ENCODE measurements around the gene STK11.
"Not testable (repeated sequence)": the region's sequence is repeated elsewhere in the genome, so short reads cannot be mapped to it uniquely, and the experiment has no call there.

STK11 gene

DNA sequence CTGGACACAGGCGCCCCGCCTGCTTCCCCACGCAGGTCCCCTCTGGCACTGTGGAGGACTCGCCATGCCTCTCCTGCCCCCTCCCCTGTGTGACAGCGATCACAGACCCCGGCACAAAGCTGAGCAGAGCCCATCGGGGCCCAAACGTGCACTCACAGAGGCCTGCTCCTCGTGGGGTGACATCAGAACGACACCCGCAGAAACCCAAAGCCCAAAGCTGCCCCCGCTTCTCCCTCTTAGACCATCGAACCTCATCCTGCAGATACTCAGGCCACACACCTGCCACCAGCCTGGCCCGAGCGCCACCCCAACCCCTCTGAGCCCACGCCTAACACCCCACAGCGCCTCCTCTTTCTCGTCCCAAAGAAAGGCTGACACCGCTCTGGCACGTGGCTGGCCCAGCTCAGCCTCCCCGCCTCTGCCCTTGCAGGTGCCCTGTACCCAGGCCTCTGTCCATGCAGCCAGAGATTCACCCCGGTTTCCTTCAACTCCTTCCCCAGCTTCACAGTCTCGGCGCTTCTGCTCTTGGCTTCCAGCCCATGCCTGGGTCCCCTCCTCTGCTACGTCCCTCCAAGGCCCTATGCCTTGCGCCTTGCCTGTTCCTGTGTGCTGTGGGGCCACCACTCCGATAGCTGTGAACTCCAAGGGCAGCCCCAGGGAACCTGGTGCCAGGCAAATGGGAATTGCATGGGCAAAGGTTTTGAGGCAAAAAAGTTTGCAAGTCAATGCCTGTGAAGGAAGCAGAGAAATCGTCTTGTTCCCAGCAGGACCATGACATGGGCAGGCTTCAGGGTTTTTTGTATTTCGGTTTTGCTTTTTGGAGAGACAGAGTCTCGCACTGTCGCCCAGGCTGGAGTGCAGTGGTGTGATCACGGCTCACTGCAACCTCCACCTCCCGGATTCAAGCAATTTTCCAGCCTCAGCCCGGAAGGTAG lies 33.1 kb downstream of the STK11 start:
- no peak for DNase-seq

DNA sequence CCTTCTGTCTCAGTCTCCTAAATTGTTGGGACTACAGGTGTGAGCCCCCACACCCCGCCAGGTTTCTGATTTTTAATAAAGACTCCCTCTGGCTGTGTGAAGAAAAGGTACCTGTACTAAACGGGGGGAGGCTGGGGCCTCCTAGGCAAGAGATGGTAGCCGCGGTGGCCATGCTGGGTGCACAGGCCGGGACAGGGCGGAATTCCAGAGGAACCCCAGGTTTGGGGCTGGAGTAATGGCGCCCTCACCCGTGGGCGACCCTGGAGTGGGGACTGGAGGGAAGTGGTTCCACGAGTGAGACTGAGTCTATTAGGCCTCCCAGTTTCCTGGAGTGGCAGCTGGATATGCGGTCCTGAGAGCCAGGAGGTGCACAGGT lies 33.8 kb downstream of the STK11 start:
- no peak for DNase-seq

DNA sequence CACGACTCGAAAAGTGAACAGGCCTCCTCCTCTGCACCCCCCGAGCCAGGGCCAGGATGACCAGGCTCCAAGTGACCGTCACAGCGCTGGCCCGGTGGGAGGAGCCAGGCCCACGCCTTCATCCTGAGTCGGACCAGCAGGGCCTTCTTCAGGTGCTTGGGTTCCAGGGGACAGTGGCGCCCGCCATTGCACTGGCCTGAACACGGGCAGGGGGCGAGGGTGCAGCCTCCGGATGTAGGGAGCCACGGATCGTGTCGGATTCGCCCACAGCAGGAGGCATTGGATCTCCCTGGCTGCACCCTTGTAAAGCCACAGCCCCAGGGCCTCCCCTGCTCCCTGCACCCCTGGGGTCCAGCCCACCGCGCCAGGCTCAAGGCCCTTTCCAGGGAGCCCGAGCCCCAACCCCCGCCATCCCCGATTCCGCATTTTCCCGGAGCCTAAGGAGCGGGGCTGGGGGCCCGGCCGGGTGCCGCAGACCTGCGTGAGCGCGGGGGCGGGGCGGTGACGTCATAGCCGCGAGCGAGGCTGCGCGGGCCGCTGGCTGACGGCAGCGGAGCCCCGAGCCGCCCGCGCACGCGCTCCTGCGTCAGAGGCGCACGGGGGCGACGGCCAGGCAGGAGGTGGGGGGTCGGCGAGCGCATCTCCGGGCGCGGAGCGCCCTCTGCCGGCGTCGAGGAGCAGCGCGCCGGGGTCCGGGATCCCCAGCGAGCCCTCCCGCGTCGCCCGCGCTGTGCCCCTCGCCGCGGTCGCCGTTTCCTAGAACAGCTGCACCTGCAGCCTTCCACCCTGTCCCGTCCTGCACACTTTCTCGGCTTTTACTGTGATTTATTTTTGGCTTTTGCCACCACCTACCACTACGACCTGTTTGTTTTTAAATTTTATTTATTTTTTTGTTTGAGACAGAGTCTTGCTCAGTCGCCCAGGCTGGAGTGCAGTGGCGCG lies 34.5 kb downstream of the STK11 start:
- peak; percentile 38 for DNase-seq

DNA sequence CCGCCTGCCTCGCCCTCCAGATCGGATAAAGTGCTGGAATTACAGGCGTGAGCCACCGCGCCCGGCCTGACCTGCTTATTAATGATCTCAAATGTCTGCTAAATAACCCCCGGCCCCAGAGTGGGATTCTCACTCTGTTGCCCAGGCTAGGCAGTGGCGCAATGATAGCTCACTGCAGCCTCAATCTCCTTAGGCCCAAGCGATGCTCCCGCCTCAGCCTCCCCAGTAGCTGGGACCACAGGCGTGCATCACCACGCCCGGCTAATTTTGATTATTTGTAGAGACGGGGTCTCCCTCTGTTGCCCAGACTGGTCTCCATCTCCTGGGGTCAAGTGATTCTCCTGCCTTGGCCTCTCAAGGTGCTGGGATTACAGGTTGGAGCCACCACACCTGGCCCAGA lies 35.3 kb downstream of the STK11 start:
- no peak for DNase-seq

DNA sequence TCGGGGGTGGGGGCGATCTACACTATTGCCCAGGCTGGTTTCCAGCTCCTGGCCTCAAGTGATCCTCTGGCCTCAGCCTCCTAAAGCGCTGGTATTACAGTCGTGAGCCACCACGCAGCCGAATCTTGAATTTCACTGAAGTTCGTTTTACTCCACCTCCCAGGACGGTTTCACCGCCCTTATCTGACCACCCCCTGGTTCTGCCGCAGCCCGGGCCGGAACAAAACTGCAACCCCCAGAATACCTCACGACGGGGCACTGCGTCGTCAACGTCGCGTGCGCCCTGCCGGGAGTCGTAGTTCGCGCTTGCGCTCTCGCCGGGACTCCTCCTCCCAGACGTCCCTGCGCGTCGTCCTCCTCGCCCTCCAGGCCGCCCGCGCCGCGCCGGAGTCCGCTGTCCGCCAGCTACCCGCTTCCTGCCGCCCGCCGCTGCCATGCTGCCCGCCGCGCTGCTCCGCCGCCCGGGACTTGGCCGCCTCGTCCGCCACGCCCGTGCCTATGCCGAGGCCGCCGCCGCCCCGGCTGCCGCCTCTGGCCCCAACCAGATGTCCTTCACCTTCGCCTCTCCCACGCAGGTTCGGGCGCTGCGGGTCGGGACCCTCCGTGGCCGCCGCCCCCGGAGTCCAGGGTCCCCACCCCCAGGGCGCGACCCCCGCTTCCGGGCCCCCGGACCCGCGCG lies 36.0 kb downstream of the STK11 start, which contains the start of gene ATP5F1D:
Gene ATP5F1D (plus strand): TSS at position 335 of the 679 bp plus-strand sequence. CDS start 100 bp downstream, at position 435.
- DNase-seq: peak; percentile 55

DNA sequence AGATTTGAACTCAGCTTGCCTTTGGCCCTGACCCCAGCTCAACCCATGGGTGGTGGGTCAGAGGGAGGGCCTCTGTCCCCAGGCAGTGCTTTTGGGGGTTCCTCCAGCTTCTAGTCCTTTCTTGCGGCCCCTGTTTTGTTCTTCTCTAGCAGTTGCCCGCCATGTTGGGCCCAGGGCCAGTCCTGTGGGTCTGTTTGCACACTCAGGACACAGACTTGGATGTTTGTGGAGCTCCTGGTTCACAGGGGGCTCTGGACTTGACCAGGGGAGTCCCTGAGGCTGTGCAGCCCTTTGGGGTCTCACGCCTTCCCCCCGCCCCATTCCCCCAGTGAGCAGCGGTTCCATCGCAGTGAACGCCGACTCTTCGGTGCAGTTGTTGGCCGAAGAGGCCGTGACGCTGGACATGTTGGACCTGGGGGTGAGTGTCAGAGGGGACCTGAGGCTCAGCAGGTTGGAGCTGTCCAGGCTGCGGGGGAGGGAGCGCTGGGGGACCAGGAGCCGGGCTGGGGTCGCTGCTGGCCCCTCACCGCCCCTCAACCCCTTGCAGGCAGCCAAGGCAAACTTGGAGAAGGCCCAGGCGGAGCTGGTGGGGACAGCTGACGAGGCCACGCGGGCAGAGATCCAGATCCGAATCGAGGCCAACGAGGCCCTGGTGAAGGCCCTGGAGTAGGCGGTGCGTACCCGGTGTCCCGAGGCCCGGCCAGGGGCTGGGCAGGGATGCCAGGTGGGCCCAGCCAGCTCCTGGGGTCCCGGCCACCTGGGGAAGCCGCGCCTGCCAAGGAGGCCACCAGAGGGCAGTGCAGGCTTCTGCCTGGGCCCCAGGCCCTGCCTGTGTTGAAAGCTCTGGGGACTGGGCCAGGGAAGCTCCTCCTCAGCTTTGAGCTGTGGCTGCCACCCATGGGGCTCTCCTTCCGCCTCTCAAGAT lies 38.5 kb downstream of the STK11 start:
- DNase-seq: no peak

DNA sequence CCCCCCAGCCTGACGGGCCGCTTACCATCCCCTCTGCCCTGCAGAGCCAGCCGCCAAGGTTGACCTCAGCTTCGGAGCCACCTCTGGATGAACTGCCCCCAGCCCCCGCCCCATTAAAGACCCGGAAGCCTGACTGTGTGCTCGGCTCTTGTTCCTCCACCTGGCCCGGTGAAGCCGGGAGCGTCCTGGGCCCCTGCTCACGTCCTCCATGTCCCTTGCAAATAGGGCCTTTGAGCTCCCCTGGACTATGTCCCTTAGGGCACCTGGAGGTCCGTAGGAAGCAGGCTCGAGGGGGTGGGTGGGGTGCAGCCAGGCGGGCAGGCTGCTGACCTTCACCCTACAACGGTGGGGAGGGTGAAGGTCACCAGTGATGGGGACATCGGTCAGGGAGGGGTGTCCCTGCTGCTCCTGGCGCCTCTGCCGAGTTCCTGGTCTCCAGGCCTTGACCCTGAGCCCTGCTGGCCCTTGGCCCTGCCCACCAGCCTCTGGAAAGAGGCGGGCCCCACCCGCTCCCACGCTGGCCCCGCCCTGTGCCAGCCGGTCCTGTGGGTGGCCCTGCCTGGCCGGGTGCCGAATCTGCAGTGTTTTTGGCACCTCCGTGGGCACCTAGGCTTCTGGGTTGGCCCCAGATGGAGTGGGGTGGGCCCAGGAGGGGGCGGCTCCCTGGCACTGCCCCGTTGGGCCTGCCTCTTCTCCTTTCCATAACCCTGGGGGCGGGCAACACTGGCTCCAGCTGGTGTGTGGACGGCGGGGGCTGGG lies 39.3 kb downstream of the STK11 start:
- DNase-seq: no peak

DNA sequence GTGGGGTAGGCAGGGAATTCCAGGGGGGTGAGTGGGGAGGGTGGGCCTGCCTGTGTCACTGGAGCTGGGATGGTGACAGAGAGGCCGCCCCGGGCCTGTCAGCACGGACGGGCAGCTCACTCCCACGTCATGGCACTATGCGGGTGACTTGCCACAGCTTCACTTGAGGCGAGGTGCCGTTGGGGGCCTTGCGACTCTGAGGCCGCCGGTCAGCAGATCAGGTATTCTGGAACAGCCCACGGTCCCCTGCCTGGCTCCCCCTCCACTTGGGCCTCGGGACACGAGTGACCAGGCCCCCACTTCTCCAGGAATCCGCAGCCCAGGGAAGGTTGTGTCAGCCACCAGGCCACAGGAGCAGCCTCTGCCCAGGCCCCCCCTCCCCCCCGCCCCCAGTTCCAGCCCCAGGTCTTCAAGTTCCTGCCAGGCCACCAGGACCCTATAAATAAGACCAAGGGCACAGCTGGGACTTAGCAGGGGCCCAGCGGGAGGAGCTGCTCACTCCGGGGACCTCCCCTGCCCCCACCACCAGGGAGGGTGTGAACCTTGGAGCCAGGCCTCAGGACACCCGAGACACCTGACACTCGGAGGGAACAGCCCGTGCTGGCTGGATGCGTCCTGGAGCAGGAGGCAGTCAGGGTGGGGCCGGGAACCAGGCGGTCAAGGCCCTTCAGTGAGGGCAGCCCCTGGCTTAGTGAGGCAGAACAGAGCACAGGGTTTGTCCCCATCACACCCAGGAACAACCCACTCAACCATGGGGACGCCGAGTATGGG lies 40.1 kb downstream of the STK11 start:
- no peak for DNase-seq

DNA sequence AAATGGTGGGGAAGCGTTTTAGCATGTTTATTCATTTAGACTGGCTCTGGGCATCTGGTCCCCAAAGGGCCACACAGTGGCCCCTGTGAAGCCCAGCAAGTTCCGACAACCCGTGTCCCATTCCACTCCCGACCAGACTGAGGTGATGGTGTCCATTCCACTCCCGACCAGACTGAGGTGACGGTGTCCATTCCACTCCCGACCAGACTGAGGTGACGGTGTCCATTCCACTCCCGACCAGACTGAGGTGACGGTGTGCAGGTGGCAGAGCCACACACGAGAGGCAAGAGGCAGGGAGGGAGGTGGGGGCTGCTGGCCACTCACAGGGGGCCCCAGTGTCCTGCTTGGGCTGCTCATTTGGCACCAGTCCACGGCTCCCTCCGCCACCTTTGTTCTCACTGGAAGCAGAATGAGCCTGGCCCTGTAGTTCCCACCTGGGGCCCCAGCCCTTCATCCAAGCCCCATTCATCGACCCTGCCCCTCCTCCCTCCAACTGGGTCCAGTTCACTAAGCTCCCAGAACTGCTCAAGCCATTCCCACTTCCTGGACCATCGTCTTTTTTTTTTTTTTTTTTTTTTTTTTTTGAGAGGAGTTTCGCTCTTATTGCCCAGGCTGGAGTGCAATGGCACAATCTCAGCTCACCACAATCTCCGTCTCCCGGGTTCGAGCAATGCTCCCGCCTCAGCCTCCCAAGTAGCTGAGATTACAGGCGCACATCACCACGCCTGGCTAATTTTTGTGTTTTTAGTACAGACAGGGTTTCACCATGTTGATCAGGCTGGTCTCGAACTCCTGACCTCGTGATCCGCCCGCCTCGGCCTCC lies 40.9 kb downstream of the STK11 start:
- DNase-seq: not testable (repeated sequence)

DNA sequence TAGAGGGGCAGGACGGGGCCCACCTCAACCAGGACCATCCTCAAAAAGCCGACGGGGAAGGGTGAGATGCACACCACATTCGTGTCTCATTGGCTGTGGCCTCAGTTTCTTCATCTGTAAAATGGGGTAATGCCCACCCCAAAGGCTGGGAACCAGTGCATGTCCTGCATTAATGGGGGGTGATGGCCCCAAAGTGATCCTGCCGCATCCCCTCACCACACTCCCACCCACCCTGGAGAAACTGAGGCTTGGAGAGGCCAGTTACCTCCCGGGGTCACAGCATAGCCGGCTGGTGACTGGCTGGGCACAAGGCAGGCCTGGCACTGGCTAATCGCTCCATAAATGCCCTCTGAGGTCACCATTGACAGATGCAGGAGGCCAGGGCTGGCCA lies 42.2 kb downstream of the STK11 start:
- DNase-seq: no peak

DNA sequence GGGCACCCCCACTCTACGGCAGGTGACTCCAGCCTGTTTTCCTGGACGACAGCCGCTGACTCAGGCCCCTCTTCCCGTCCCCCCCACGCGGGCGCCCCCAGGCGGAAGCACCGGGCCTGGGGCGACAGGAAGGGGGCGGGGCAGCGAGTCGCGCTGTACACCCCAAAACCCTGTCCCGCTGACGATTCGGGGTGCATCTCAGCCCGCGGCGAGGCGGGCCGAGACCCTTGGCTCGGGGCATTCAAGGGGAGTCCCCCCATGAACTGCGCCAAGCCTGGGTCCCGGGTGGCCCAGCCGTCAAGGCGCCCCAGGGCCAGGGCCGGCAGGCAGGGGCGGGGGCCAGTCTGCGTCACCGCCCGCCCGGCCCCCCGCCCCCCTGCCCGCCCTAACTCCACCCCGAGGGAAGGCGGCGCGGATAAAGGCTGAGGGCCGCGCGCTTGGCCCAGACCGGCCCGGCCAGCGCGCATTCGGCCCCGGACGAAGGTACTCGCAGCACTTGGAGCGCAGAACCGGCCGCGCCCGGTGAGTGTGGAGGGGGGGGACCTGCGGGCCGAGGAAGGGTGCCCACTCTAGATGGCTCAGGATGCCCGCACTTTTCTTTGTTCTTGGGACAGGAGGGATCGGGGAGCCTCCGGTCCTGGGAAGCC lies 42.7 kb downstream of the STK11 start, which contains the start of gene MIDN:
Gene MIDN (plus strand): TSS at position 445 of the 647 bp plus-strand sequence. CDS start 1,714 bp downstream, outside the sequence.
- no peak for DNase-seq

DNA sequence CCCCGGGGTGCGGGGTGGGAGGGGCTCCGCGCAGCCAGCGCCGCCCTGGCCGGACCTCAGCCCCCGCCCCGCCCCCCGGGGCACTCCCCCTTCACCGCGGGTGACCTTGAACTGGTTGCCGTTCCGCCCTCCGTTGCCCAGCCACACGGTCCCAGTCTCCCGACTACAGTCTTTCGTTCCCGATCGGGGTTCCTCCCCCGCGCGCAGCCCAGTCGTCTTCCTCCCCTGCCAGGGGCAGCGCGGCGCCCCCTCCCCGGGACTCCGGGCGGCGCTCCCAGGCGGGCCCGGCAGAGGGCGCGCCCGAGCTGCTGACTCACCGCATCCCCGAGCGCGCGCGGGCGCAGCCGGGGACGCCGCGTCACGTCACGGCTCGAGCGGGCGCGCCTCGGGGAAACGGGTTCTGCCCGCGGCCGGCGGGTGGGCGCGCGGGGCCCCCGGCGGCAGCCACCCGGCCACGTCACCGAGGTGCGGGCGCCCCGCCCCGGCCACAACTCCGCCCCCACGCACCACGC lies 43.3 kb downstream of the STK11 start:
- peak; percentile 27 for DNase-seq

DNA sequence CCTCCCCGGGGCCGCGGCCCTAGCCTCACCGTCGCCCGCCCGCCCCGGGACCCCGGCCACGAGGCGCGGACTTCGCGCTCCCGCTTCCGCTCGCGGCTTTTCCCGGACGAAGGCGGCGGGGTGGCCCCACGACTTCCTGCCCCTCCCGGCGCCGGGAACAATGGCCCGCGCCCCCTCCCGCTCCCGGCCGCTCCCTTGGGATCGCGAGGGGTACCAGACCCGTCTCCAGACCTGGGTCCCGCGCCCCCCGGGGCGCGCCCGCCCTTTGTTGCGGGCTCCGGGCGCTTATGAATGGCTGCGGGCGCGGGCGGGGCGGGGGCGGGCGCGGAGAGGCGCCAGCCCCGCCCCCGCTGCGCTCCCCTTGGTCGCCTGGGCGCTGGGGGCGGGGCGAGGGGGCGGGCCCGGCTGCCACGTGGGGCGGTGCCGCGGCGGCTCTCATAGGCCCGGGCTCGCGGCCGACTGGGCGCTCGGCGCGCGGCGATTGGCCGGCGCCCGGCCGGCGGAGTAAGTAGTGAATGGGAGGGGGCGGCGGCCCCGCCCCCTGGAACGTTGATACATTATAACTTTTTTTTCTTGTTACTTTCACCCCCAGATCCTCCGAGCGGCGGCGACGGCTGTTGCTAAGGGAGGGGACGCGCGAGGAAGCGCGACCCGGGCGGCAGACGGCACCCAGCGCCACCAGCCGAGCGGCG lies 43.9 kb downstream of the STK11 start:
- DNase-seq: peak; percentile 58

DNA sequence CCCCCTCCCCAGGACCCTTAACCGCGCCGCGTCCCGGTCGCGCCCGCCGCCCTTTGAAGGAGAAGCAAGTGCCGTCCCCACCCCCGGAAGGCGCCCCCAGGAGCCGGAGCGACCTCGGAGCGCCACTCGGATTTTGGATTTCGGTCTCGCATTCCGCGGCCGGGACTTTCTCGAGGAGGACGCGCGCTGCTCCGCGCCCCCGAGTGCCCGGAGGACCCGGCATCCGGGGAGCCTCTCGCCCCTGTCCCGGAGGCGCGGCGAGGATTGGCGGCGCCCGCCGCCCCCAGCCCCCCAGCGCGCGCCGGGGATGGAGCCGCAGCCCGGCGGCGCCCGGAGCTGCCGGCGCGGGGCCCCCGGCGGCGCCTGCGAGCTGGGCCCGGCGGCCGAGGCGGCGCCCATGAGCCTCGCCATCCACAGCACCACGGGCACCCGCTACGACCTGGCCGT lies 44.4 kb downstream of the STK11 start:
- no peak for DNase-seq

DNA sequence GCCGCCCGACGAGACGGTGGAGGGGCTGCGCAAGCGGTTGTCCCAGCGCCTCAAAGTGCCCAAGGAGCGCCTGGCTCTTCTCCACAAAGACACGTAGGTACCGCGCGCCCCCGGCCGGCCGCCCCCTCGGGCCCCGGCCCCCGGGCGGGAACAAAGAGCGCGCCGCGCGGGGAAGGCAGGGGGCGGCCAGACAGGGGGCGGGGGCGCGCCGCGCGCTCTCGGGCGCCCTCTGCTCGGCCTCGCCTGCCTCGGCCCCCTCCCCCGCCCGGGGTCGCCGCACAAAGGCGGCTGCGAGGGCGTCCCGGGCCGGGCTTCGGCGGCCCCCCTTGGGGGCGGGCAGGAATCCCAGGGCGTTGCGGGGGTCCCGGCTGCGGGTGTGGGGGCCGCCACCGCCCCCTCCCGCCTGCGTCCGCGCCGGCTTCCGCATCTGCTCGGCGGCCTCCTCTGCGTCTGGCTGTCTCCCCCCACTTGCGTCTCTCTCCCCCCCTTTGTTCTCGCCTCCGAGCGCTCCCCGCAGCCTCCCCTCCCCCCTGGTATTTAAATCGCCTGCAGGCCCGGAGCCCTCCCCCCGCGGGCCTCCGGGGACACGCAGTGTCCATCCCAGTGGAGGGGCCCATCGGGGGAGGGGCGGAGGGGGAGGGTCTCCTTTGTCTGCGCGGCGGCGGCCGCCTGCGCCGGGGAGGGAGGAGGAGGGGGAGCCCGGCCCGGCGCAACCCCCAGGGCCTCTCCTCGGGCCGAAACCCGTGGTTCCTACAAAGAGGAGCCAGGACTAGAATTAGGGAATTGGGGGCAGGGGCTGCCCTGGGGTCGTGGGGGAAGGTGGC lies 45.1 kb downstream of the STK11 start:
- DNase-seq: peak; percentile 33

DNA sequence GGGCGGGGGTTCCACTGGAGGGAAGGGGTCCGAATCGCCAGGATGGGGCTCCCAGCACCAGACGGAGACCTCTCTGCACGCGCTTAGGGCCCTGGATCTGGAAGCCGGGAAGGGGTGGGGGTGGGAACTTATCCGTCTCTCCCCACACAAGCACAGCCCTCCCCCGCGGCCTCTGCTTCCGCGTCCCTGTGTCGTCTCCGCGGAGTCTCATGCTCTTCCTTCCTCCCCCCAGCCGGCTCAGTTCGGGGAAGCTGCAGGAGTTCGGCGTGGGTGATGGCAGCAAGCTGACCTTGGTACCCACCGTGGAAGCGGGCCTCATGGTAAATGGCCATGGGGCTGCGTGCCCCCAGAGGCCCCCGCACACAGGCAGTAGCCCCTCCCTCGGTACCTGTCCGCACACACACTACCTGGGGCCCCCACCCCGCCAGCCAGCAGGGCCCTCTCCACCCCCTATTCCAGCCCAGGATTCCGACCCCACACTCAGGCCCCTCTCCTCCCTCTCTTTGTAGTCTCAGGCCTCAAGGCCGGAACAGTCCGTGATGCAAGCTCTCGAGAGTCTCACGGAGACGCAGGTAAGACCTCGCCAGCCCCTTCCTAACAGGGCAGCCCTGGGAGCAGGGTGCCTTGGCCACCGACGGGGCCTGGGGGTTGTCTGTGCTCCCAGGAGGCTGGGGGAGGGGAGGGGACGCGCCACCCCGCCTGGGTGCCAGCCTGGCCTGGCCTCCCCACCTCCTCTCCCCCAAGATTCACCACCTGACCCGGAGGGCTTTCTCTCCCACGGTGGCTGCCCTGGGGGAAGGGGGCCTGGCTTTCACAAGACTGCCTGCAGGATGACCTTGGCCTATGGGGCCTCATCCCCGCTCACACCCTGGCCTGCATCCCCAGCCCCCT lies 46.0 kb downstream of the STK11 start:
- no peak for DNase-seq

All from NCI-H526 treated with DMSO at 0.1 percent for 48 hours (cell line).